22Rv1 (cell line): ENCODE measurements around the gene LILRB3.
"Not testable (repeated sequence)": the region's sequence is repeated elsewhere in the genome, so short reads cannot be mapped to it uniquely, and the experiment has no call there.

Experiments used
- ZFX ChIP-seq: fragments of 450-650 bp; IDR thresholded peaks from 2 replicates; pipeline ENCODE4 v1.6.1; 2017; ENCODE audit warnings: antibody characterized with exemption, borderline replicate concordance
- TF ChIP-seq, protein P1 (sequence below): fragments of 450-650 bp; IDR thresholded peaks from 2 replicates; pipeline ENCODE4 v1.5.1; 2017; ENCODE audit warnings: mild to moderate bottlenecking

DNA sequence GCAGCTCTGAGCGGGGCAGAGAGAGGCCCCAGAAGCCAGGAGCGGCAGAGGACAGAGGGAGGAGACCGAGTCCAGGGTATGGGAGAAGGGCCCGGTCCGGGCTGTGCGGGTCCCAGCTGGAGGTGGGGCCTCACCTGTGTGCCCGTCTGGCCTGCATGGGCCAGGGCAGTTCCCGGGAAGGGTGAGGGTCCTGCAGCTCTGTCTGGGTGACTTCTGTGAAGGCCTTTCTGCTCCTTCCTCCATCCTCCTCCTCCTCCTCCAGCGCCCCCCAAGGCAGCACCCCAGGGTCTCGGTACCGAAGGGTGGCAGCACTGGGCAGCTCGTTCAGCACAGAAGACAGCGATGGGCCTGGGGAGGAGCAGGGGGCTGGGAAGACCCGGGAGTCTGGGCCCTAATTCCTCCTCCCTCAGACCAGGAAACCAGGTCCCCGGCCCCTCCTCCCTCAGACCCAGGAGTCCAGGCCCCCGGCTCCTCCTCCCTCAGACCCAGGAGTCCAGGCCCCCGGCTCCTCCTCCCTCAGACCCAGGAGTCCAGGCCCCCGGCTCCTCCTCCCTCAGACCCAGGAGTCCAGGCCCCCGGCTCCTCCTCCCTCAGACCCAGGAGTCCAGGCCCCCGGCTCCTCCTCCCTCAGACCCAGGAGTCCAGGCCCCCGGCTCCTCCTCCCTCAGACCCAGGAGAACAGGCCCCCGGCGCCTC, 50.9 kb downstream of the LILRB3 start:
- not testable (repeated sequence) for TF ChIP-seq ZFX
- TF ChIP-seq, protein P1, sequence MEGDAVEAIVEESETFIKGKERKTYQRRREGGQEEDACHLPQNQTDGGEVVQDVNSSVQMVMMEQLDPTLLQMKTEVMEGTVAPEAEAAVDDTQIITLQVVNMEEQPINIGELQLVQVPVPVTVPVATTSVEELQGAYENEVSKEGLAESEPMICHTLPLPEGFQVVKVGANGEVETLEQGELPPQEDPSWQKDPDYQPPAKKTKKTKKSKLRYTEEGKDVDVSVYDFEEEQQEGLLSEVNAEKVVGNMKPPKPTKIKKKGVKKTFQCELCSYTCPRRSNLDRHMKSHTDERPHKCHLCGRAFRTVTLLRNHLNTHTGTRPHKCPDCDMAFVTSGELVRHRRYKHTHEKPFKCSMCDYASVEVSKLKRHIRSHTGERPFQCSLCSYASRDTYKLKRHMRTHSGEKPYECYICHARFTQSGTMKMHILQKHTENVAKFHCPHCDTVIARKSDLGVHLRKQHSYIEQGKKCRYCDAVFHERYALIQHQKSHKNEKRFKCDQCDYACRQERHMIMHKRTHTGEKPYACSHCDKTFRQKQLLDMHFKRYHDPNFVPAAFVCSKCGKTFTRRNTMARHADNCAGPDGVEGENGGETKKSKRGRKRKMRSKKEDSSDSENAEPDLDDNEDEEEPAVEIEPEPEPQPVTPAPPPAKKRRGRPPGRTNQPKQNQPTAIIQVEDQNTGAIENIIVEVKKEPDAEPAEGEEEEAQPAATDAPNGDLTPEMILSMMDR = not testable (repeated sequence)
